HEK293T (cell line): Measurements from ENCODE around the gene CYP19A1.

Source experiments
- BHLHE40 ChIP-seq: fragments of 450-650 bp; IDR thresholded peaks from 2 replicates; pipeline ENCODE4 v1.6.1; 2016; ENCODE audit warnings: mild to moderate bottlenecking, moderate library complexity, borderline replicate concordance
- CTBP1 ChIP-seq: fragments of 450-650 bp; IDR thresholded peaks from 2 replicates; pipeline ENCODE4 v1.6.1; 2016; ENCODE audit warnings: borderline replicate concordance
- ELF4 ChIP-seq: fragments of 450-650 bp; IDR thresholded peaks from 2 replicates; pipeline ENCODE4 v1.6.1; 2017; ENCODE audit warnings: antibody characterized with exemption
- FOXK2 ChIP-seq: fragments of 450-650 bp; IDR thresholded peaks from 2 replicates; pipeline ENCODE4 v1.6.1; 2016; ENCODE audit warnings: mild to moderate bottlenecking
- FOXM1 ChIP-seq: fragments of 450-650 bp; IDR thresholded peaks from 2 replicates; pipeline ENCODE4 v1.6.1; 2017; ENCODE audit warnings: mild to moderate bottlenecking, borderline replicate concordance
- NFRKB ChIP-seq: fragments of 450-650 bp; IDR thresholded peaks from 2 replicates; pipeline ENCODE4 v1.6.1; 2016; ENCODE audit warnings: mild to moderate bottlenecking, moderate library complexity
- SP1 ChIP-seq: fragments of 450-650 bp; IDR thresholded peaks from 2 replicates; pipeline ENCODE4 v1.6.1; 2017

- TF ChIP-seq FOXM1: no peak
- TF ChIP-seq NFRKB: no peak
- no peak for TF ChIP-seq CTBP1
- no peak for TF ChIP-seq SP1
- TF ChIP-seq BHLHE40: no peak
- no peak for TF ChIP-seq FOXK2
- TF ChIP-seq ELF4: no peak
These were observed 17.1 kb downstream of the CYP19A1 start for GRCh38 chr15:51321316-51321715.
